Measurements from ENCODE around the gene APBA1.

The APBA1 gene

GRCh38 chr9:69427286-69427685 is 244.9 kb downstream of the APBA1 start:
- no peak for ATAC-seq
- no peak for TF ChIP-seq RARB (CRISPR knock-in tag; IDR thresholded peaks at IDR 0.05)
- no peak for TF ChIP-seq BACH2 (CRISPR knock-in tag; IDR thresholded peaks at IDR 0.05; ENCODE audit: borderline replicate concordance)
- TF ChIP-seq ARNTL (CRISPR knock-in tag; IDR thresholded peaks at IDR 0.05; ENCODE audit: borderline replicate concordance, low read depth) = no peak

GRCh38 chr9:69425136-69425801 is 246.9 kb downstream of the APBA1 start:
- no peak for ATAC-seq
- no peak for TF ChIP-seq ZC3H10 (CRISPR knock-in tag; IDR thresholded peaks at IDR 0.05)
- TF ChIP-seq ZNF565 (CRISPR knock-in tag; conservative IDR thresholded peaks at IDR 0.05; ENCODE audit: low read depth) = no peak
- no peak for TF ChIP-seq ZFP30 (CRISPR knock-in tag; IDR thresholded peaks at IDR 0.05)
- no peak for TF ChIP-seq ISL1 (CRISPR knock-in tag; IDR thresholded peaks at IDR 0.05)
- no peak for TF ChIP-seq TSHZ2 (CRISPR knock-in tag; IDR thresholded peaks at IDR 0.05)
- no peak for TF ChIP-seq POU6F1 (CRISPR knock-in tag; IDR thresholded peaks at IDR 0.05; ENCODE audit: borderline replicate concordance, low read depth)
- TF ChIP-seq GLIS3 (CRISPR knock-in tag; IDR thresholded peaks at IDR 0.05) = no peak
- no peak for TF ChIP-seq ARNTL (CRISPR knock-in tag; IDR thresholded peaks at IDR 0.05; ENCODE audit: borderline replicate concordance, low read depth)
- TF ChIP-seq PATZ1 (CRISPR knock-in tag; IDR thresholded peaks at IDR 0.05; ENCODE audit: borderline replicate concordance) = no peak
- TF ChIP-seq ZNF8 (CRISPR knock-in tag; IDR thresholded peaks at IDR 0.05) = no peak
- TF ChIP-seq ESRRG (CRISPR knock-in tag; IDR thresholded peaks at IDR 0.05) = no peak
- TF ChIP-seq BACH2 (CRISPR knock-in tag; IDR thresholded peaks at IDR 0.05; ENCODE audit: borderline replicate concordance) = no peak
- TF ChIP-seq CREB5 (CRISPR knock-in tag; IDR thresholded peaks at IDR 0.05; ENCODE audit: low read depth) = no peak

- ATAC-seq = peak; percentile 89
- TF ChIP-seq ZFP3 (CRISPR knock-in tag; IDR thresholded peaks at IDR 0.05) (peak; percentile 76; the same call in 1 of the 2 replicates), BACH2 (CRISPR knock-in tag; IDR thresholded peaks at IDR 0.05; ENCODE audit: borderline replicate concordance) (no peak), GLIS3 (CRISPR knock-in tag; IDR thresholded peaks at IDR 0.05) (no peak)
Measured at GRCh38 chr9:69421908-69422801, 250.0 kb downstream of the APBA1 start.

GRCh38 chr9:69420611-69421270 is 251.4 kb downstream of the APBA1 start:
- no peak for TF ChIP-seq ZC3H10 (CRISPR knock-in tag; IDR thresholded peaks at IDR 0.05)
- no peak for ATAC-seq

GRCh38 chr9:69412741-69413150 is 259.4 kb downstream of the APBA1 start:
- ATAC-seq = peak; percentile 100
- TF ChIP-seq POU6F1 (CRISPR knock-in tag; IDR thresholded peaks at IDR 0.05; ENCODE audit: borderline replicate concordance, low read depth) (no peak), ZC3H10 (CRISPR knock-in tag; IDR thresholded peaks at IDR 0.05) (no peak), CREB5 (CRISPR knock-in tag; IDR thresholded peaks at IDR 0.05; ENCODE audit: low read depth) (no peak), ISL1 (CRISPR knock-in tag; IDR thresholded peaks at IDR 0.05) (no peak), TCF4 (CRISPR knock-in tag; IDR thresholded peaks at IDR 0.05; ENCODE audit: borderline replicate concordance) (no peak), SNAI2 (CRISPR knock-in tag; IDR thresholded peaks at IDR 0.05) (no peak), BACH2 (CRISPR knock-in tag; IDR thresholded peaks at IDR 0.05; ENCODE audit: borderline replicate concordance) (no peak), PPARA (CRISPR knock-in tag; IDR thresholded peaks at IDR 0.05; ENCODE audit: borderline replicate concordance) (no peak)

All from SK-N-SH treated with all-trans-retinoic acid at 6 μM for 48 hours (cell line).